Activated CD4-positive, alpha-beta T cell treated with anti-CD3 and anti-CD28 coated beads for 1 hour (primary cell): ENCODE measurements around the gene TGOLN2.
"Not testable (repeated sequence)": the region's sequence is repeated elsewhere in the genome, so short reads cannot be mapped to it uniquely, and the experiment has no call there.

Experiments
- DNase-seq: peaks from one replicate; pipeline ENCODE4 v3.0.0-alpha.2; 2020

Gene TGOLN2

DNA sequence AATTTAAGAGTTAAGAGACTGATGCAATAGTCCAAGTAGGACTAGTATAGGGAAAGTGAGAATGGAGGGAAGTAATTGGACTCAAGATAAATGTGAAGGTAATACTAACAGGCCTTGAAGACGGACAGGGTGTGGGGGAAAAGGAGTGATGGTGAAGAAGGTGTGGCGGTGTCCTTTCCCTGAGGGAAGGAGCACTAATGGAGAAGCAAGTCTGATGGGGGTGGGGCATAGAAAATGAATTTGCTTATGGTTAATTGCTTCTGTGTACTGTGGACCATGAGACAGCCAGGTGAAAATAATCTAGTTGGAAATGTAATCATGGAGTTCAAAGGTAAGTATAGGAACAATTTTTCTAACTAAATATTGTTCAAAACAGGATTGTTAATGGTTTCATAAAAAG, 7.1 kb upstream of the TGOLN2 start:
- no peak for DNase-seq

DNA sequence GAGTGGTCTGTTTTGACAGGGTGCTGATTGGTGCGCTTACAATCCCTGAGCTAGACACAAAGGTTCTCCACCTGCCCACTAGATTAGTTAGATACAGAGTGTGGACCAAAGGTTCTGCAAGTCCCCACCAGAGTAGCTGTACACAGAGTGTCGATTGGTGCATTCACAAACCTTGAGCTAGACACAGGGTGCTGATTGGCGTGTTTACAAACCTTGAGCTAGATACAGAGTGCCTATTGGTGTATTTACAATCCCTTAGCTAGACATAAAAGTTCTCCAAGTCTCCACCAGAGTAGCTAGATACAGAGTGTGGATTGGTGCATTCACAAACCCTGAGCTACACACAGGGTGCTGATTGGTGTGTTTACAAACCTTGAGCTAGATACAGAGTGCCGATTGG, 6.1 kb upstream of the TGOLN2 start:
- not testable (repeated sequence) for DNase-seq

DNA sequence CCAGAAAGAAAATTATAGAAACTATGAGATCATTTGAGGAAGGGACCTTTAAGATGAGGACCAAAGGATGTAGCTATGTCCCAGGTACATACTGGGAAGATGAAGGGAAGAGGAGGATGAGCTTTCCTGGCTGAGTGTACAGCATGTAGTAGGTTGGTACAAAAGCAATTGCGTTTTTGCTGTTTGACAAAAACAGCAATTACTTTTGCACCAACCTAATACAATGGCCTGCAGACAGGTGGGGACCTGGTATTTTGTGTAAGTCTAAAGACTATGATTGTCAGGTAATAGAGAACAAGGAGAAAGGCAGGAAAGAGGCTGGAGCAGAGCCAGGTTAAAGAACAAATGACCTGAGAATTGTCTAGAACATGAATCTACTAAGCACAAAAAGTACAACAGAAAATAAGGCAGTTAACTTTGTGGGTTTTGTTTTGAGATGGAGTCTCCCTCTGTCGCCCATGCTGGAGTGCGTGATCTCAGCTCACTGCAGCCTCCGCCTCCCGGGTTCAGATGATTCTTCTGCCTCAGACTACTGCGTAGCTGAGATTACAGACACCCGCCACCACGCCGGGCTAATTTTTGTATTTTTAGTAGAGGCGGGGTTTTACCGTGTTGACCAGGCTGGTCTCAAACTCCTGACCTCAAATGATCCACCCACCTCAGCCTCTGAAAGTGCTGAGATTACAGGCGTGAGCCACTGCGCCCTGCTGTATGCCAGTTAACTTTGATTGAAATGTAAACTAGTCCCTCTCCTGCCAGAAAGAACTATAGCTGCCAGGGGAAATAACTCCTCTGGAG, 3.2 kb upstream of the TGOLN2 start:
- DNase-seq, result no peak

DNA sequence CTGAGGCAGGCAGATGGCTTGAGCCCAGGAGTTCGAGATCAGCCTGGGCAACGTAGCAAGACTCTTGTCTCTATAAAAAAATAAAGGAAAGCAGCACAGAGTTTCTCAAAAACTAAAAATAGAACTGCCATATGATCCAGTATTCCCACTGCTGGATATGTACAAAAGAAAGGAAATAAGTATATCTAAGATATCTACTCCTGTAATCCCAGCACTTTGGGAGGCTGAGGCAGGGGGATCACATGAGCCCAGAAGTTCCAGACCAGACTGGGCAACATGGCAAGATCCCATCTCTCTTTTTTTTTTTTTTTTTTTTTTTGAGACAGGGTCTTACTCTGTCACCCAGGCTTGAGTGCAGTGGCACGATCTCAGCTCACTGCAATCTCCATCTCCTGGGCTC, 1.9 kb upstream of the TGOLN2 start:
- not testable (repeated sequence) for DNase-seq

DNA sequence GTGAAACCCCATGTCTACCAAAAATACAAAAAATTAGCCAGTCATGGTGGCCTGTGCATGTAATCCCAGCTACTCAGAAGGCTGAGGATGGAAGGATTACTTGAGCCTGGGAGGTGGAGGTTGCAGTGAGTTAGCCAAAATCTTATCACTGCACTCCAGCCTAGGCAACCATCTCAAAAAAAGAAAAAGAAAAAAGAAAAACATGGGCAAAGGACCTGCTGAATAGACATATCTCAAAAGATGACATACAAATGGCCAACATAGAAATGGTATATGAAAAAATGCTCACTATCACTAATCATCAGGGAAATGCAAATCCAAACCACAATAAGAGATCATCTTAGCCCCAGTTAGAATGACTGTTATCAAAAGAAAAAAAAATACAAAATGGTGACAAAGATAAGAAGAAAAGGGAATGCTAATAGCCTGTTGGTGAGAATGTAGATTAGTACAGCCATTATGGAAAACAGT, 1.4 kb upstream of the TGOLN2 start:
- no peak for DNase-seq

DNA sequence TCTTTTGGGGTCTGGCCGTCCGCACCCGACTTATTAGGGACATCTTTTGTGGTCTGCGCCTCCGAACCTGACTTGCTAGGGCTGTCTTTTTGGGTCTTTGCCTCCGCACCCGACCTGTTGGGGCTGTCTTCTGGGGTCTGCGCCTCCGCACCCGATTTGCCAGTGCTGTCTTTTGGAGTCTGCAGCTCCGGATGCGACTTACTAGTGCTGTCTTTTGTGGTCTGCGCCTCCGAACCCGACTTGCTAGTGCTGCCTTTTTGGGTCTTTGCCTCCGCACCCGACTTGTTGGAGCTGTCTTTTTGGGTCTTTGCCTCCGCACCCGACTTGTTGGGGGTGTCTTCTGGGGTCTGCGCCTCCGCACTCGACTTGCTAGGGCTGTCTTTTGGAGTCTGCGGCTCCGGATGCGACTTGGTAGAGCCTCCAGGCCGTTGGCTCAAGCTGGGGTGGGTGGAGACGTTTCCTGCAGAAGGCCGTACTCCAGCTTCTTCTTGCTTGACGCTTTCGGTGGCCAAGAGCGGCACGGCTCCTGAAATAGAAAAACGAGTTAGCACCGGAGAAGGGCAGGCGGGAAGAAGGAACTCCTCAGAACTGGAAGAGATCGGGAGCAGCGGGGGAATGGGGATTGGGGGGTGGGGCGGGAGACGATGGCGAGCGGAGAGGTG, 498 bp downstream of the TGOLN2 start:
- peak; percentile 36 for DNase-seq

DNA sequence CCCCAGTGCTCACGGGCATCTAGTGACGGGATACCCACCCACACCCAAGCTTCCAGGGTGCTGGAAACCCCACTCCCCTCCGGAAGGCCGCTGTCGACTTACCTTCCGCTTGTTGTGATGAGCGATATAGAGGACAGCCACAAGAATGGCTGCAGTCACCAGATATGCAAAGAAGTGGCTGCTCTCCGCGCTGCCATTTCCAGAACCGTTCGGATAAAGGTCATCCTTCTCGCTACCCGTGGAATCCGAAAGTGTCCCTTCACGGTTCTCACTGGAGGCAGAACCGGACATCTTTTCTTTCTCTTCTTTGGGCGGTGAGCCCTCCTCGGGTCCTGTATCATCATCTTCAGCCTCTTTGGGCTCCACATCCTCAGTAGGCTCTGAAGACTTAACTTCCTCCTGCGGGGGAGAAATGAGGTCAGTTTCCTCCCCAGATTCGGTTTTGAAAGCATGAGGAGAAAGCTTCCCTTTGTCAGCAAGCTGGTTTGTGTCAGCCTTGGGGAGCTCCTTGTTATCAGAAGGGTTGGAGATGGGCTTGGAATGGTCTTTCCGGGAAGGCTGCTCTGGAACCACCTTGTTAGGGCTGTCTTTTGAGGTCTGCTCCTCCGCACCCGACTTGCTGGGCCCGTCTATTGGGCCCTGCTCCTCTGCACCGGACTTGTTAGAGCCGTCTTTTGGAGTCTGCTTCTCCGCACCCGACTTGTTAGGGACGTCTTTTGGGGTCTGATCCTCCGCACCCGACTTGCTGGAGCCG, 1.2 kb downstream of the TGOLN2 start:
- peak; percentile 19 for DNase-seq

DNA sequence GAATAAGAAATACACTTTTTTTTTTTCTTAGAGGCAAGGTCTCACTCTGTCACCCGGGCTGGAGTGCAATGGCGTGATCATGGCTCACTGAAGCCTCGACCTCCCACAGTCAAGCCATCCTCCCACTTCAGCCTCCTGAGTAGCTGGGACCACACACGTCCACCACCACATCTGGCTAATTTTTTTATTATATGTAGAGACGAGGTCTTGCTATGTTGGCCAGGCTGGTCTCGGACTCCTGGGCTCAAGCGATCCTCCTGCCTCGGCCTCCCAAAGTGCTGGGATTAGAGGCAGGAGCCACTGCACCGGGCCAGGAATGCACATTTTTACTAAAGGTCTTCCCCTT, 2.4 kb downstream of the TGOLN2 start:
- DNase-seq, result no peak

DNA sequence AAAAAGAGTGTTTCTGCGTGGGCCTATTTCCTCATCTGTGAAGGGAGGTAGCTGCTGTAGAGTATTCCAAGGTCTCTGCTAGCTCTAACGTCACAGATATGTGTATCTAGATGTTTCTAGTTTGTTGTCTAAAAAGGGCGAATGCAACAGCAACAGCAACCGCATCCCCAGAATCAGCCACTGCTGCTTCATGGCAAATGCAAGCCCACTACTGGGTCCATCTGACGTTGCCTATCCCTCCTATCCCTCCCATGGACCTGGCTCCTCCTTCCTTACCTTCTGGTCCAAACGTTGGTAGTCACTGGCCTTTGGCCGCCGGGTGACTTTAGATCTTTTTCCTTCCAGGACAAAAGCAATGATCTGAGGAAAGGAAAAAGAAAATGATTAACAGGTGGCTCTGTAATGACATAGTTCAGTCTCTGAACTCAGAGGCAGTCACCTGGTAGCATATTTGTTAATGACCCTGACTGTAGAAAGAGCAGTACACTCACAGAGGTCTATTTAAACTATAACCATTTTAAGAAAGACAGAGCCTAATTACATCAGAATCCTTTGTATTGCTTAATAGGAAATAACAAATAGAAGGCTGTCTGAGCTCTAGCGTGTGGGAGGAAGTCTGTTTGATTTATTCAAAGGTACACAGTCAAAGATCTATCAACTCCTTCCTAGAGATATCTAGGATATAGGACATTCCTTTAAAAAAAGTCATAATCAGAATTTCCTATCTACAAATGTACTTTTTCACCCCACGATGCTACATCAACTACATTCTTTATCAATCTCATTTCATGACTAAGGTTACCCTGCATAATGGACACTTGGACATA, 2.9 kb downstream of the TGOLN2 start:
- no peak for DNase-seq

DNA sequence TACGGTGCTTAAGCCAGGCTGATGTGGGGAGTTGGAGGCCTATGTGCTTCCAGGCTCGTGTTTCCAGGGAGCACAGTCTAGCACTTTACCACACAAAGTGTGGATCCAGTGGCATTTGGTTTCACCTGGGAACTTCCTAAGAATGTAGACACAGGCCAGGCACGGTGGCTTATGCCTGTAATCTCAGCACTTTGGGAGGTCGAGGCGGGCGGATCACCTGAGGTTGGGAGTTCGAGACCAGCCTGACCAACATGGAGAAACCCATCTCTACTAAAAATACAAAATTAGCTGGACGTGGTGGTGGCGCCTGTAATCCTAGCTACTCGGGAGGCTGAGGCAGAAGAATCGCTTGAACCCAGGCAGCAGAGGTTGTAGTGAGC, 3.8 kb downstream of the TGOLN2 start:
- not testable (repeated sequence) for DNase-seq

DNA sequence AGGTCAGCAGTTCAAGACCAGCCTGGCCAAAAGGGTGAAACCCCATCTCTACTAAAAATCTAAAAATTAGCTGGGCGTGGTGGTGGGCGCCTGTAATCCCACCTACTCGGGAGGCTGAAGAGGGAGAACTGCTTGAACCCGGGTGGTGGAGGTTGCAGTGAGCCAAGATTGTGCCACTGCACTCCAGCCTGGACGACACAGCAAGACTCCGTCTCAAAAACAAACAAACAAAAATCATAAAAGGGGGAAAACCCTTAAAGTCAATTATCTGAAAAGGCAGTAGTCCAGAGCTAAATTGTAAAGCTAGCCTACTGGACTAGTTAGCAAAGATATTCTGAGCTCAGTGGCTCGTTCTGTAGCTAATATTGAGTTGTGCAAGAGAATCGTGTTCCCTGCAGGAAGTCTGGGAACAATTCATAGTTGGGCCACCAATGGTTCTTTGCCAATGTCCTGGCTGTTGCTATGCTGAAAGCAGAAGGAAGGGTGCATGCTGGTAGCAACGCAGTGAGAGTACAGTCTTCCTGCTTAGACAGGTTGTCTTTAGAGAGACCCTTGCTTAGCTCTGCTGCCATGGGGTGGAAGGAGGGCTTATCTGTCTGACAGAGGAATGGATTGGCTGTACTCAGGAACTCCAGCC, 4.3 kb downstream of the TGOLN2 start:
- DNase-seq, result no peak

DNA sequence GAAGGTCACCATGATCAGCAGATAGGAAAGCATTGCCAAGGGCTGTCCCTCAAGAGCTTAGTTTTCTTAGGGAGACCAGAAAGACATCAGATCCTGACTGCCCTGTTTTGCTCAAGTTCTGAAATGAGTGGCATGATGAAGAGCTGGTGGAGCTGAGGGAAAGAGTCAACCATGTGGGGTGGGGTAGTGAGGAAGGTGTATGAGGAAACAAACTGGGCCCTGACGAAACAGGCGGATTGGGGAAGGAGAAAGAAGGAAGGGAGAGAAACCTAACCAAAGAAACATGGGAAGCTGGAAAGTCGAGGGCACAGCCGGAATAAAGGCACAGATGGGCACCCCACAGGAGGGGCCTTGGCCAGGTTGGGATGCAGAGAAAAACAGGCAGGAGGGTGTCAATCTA, 8.0 kb downstream of the TGOLN2 start:
- no peak for DNase-seq

DNA sequence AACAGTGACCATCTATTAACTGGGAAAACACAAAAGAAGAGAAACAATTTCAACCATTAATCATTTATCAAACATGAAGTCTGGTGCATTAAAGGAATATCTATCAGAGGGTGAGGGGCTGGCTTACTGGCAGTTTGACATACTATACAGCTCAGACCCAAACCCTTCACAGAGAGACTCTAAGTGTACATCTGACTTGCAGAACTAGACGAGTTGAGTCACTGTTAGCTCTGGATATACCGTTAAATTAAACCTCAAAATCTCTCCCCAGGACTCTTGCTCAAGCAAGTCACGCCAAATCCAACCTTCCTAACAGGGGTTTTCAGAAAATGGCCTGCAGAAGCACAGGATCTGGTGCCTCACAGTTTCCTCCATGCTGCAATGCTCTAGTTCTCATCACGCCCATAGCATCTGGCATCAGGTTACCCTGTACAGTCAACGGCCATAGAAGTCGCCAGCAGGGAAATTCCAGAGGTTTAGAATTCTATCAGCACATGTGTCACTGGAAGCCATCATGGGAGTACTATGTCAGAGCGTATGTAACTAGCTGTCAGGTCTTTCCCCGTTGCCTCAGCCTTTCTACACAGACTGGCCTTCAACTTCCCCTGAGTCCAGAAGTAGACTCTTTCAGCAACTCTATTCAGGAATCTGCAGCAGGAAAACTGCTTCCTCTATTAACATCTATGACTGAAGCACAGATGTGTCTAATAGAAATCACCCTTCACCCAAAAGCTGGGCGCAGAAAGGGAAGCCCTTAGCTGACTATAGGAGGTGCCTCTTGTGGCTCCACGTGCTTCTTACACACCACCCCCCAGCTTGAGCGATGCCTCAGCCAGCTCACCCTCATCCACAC, 9.3 kb downstream of the TGOLN2 start:
- no peak for DNase-seq

DNA sequence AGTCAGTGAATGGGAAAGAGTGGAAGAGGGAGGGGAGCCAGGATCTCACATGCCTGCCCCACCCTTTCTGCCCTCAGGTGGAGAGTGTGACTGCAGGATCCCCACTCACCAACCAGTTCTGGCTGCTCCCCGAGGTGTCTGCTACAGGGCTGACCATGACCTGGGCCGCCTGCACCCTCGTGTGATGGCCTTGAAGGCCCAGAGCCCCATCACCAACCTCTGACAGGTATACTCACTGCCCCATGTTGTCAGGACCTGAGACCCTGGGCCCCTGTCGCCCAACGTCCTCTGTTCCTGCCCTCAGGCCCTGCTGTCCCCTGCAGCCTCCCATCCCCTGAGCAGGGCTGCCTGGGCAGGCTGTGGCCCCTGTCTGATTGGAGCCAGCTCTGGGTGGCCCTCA, 11.9 kb downstream of the TGOLN2 start:
- DNase-seq, result not testable (repeated sequence)

DNA sequence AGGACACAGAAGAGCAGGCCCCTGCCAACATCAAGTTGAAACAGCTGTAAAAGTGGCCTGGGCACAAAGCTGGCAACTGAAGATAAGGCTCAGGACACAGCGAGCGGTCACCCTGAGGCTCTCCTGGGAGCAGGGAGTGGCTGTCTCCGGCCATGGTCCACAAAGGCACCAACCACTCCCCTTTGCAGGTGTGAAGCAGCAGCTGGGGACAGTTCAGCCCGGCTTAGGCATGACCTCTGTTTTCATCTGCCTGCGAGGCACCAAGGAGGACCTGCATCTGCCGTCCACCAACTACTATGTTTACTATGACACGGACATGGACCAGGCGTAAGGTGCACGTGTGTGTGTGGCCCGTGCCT, 12.9 kb downstream of the TGOLN2 start:
- DNase-seq, result no peak

DNA sequence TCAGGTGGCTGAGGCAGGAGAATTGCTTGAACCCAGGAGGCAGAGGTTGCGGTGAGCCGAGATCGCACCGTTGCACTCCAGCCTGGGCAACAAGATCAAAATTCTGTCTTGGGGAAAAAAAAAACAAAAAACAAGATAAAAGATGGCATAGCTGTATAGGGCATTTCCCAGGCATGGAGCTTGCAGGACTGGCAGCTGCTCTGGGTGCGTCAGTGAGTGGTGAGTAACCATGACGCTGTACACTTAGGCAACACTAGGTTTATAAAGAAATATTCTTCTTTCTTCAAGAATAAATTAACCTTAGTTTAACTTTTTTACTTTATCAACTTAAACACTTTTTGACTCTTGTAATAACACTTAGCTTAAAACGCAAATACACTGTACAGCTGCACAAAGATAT, 15.4 kb downstream of the TGOLN2 start:
- no peak for DNase-seq

DNA sequence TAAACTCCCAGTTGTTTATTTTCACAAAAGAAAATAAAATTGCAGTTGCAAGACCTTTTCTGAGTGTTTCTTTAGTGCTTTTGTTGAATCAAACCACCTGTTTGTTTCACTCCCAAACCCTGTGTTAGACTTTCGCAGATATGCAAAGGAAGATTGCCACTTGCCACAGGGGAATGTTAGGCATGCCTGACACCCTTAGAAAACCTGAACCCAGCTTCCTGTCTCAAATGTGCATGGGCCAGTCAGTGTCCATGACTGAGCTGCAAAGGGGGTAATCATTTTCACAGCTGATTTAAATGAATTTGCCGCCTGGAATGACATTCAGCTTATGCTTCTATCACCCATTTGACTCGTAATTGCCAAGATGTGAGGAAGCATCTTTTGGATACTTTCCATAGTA, 17.5 kb downstream of the TGOLN2 start:
- no peak for DNase-seq

DNA sequence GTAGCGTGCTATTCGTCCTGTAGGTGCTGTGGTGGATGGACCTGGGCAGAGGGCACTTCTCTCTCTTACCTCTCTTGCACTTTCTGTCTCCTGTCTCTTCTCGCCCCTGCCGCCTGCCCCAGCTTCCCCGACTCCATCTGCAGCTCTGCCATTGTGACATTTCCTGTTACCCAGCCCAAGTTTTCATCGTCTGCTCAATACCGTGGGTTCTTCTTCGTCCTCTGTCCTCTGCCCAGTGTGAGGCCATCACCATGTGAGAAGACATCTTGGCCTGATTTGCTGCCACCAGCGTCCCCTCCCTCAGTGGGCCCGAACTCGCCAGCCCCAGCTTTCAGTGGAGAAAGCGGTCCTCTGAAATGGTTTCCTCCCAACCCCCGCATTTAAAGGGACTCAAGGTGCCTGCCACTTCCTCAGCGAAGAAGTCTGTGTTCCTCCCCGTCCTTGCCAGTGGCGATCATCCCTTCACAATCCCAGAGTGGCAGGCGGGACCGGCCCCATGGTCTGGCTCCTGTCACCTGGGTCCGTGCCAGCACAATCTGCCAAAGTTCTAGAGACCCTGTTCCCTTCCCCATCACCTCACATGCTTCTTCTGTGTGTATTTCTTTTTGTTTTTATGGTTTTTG, 18.0 kb downstream of the TGOLN2 start:
- no peak for DNase-seq

DNA sequence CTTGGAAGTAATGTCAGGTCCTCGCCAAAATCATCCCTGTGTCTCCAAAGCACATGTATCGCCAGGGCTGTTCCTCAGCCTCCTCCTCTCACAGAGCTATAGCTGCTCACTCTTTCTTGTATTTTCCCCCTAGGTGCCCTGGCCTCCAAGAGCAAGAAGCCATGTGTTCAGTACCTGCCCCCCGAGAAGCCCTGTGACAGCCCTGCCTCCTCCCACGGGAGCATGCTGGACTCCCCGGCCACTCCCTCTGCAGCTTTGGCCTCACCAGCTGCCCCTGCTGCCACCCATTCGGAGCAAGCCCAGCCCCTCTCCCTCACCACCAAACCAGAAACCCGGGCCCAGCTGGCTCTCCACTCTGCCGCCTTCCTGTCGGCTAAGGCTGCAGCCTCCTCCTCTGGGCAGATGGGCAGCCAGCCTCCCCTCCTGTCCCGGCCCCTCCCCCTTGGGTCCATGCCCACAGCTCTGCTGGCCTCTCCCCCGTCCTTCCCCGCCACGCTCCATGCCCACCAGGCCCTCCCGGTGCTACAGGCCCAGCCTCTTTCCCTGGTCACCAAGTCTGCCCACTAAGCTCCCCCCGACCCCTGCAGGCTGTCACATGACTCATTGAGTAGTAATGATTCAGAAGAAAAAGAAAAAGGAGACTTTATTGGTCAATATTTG, 18.8 kb downstream of the TGOLN2 start:
- no peak for DNase-seq

DNA sequence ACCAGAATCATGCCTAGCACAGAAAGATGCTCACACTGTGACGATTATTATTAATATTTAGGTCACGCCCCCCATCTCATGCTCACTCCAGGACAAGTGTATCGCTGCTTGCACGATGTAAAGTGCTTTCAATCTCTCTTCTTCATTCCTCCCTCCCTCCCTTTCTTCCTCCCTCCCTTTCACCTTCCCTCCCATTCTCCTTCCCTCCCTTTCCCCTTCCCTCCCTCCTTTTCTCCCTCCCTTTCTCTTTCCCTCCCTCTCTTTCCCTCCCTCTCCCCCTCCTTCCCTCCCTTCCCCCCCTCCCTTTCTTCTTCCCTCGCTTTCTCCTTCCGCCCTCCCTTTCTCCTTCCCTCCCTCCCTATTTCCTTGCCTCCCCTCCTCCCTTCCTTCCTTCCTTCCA, 19.6 kb downstream of the TGOLN2 start:
- DNase-seq, result no peak

DNA sequence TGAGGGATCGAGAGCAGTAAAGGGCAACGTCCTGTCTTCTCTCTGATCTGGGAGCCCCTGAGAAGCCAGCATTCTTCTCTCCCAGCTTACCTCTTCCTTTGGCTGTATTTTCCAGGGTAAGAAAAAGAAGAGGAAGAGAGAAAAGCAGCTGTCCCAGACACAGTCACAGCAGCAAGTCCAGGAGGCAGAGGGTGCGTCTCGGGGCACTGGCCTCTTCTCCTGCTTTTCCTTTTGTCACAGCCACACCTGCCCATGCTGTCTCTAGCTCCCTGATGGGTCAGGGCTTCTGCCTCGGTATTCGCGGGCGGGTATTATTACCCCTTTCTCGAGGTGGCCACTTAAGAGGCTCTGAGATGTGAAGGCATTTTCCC, 20.3 kb downstream of the TGOLN2 start:
- no peak for DNase-seq
